ENCODE data around the gene COL19A1.

- no peak for TF ChIP-seq POLR2A (IDR thresholded peaks at IDR 0.05)
- no peak for TF ChIP-seq CTCF (IDR thresholded peaks at IDR 0.05)
These were observed 70.5 kb downstream of the COL19A1 start for GRCh38 chr6:69936674-69937363.

All from vagina (tissue), 2 donors.